M059J (cell line): Measurements from ENCODE around the gene DMRTC2. TPM values are rescaled to one million over a fixed set of nuclear protein-coding genes. Genes with fewer than 3 reads are reported as not detected.

Source experiments
- DNase-seq: peaks from one replicate; pipeline ENCODE4 v3.0.0-alpha.2; 2012; ENCODE audit warnings: low read depth
- total RNA-seq: library from RNA; depleted of rRNA; stranded (reverse); fragments of >200 nt; shearing (Covaris generic); gene quantifications from 2 replicates; pipeline ENCODE4 v1.2.3, GENCODE V29; 2014

The DMRTC2 gene
- total RNA-seq, 1 experiment from 2014 or later: not detected

GRCh38 chr19:41847351-41848105, 2.7 kb downstream of the DMRTC2 start:
- DNase-seq: no peak

- DNase-seq: no peak
Observed at GRCh38 chr19:41848666-41849065, 3.8 kb downstream of the DMRTC2 start.

- no peak for DNase-seq
Observed at GRCh38 chr19:41849067-41849466, 4.2 kb downstream of the DMRTC2 start.

GRCh38 chr19:41850381-41850780, 5.5 kb downstream of the DMRTC2 start:
- no peak for DNase-seq

- DNase-seq: no peak
Observed at GRCh38 chr19:41851456-41851855, 6.6 kb downstream of the DMRTC2 start.

DNA sequence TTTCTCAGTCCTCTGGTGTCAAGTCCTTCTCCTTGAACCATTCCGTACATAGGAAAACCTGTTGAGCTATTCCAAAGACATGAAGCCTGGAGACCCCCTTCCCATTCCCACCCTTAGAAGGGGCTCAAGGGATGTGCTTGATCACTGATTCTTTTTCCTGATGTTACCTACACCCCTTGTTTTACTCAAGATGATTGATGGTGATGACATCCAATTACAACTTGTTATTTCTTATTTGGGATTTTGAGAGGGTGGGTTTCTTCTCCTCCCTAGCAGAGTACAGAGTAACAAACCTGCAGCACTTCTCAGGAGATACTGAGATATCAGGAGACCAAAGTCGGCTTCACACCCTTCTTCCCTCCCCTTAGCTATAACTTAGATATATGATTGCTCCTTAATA, 8.5 kb downstream of the DMRTC2 start:
- DNase-seq: no peak

DNA sequence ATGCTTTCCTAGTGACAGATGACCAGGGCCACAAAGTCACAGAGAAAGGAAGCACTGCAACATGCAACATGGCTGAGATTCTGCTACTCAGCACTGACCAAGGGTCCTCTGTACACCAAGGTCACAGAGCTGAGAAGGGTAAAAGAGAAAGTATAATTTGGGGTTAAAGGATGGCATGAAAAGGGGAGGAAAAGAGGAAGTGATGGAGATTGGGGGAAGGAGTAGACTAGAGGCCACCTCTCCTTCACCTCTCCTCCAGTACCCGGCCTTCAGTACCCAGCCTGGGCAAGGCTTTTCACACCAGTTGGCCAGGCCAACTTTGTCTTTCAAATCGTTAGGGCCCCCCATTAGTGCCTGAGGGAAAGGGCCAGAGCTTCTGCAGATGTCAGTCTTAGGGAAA, 8.9 kb downstream of the DMRTC2 start:
- DNase-seq: no peak

- no peak for DNase-seq
Observed at GRCh38 chr19:41859213-41859617, 14.4 kb downstream of the DMRTC2 start.

GRCh38 chr19:41859618-41860418, 15.0 kb downstream of the DMRTC2 start, which contains the start of gene RPS19:
RPS19 (plus strand) TSS chr19:41860255; CDS start chr19:41860775, 520 bp downstream.
- peak; percentile 98 for DNase-seq

DNA sequence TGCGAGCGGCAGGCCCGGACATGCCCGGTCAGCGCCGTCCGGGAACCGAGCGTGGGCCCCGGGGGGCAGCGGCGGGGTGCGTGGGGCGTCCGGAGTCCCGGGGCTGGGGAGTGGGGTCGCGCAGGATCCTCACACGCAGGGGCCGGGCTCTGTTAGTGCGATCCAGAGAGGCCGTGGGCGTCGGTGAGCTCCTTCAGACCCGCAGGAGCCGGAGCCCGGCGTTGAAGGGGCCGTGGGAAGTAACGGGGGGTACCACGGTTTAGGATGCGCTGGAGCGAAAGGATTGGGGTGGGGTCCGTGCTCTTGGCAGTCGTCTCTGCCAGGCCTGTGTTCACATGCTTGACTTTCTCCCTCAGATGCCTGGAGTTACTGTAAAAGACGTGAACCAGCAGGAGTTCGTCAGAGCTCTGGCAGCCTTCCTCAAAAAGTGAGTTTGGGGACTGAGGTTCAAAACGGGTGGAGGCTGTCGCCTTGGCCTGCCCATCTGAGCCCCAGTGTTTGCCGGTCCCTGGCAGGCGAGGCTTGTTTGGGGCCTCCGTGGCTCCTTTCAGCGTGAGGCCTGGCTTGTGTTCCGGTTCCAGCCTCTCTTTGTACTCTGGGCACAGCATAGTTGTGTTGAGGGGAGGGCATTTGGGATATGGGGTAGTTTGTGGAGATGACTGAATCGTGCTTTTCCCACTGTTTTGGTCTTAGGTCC, 15.7 kb downstream of the DMRTC2 start:
- no peak for DNase-seq

DNA sequence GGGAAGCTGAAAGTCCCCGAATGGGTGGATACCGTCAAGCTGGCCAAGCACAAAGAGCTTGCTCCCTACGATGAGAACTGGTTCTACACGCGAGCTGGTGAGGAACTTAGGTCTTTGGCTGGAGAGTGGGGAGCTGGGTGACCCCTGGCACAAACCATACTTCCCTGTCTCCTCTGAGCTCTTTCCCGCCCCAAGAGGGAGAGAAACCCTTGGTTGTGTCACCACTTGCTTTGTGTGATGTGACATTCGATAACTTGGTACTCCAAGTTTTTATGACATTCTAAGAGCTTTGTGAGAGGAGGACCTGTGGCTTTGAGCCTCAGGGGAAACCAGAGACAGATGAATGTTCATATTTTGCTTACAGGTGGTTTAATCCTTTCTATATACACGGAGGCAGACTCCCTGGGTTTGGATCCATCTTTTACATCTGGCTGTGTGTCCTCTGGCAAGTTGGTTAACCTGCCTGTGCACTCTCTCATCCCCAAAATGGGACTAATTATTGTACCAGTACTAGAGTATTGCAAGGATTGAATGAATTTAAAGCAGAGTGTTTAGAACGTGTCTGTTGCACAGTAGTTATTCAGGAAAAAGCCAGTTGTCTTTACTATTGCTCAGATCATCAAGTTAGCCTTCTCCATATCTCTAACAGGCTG, 16.4 kb downstream of the DMRTC2 start:
- DNase-seq: no peak

DNA sequence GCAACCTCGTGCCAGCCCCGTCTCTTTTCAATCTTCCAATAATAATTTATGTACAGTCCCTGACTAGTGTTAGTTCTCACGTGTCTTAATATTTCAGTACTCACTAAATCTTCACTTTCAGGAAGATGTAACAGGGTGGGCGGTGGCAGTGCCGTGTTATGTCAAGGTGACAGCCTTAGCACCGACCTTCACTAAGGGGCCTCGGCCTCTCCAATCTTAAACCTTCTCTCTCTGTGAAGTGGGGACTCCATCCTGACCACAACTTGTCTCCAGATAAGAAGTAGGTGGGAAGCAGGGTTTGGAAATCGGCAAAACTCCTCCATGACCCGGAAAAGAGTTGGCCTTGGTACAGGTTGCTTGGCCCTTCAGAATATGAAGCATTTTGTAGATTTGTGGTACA, 17.0 kb downstream of the DMRTC2 start:
- DNase-seq: no peak

- DNase-seq: no peak
Observed at GRCh38 chr19:41862445-41862986, 17.7 kb downstream of the DMRTC2 start.

DNA sequence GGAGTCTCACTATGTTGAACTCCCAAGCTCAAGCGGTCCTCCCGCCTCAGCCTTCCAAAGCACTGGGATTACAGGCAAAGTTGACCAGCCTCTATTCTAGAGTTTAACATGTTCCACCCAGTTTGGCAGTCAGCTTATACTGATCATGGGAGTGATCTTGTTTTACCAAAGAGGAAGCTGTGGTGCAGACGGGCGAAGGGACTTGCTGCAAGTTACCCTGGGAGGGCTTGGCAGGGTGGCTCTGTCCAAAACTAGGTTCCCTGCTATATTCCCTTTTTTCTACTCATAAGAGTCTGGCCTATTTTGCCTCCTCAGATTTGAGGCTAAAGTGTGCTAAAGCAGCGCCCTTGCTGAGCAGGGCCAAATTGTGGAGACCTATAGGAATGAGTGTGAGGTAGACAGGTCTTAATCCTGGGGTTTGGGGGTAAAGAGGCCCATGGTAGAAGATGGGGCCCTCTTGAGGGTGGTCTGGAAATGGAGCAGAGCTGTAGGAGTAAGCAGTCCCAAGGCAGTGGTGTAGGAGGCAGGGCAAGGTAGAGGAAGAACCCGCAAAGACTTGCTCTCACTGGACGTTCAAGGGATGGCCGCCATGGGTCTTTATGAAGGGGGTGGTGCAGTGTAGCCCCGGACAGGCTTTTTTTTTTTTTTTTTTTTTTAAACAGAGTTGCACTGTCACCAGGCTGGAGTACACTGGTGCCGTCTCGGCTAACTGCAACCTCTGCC, 18.5 kb downstream of the DMRTC2 start:
- no peak for DNase-seq

GRCh38 chr19:41864374-41864773, 19.5 kb downstream of the DMRTC2 start:
- DNase-seq: no peak

DNA sequence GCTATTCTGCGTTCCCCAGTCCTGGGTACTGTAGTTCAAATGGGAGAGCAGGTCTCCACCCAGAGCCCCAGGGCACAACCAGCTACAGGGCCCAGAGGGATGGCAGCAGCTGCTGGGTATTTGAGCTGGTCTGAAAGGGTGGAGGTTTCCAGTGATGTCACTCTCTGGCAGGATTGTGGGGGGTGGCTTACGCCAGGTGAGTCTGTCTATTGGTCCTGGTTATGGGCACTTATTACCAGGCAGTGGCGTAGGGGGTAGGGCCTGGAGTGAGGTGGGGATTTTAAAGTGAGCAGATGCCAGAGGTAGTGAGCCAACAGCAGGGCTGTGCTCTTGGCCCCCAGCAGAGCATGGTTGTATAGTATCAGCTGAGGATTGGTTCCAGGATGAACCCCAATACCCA, 21.4 kb downstream of the DMRTC2 start:
- DNase-seq: no peak

GRCh38 chr19:41868120-41868988, 23.5 kb downstream of the DMRTC2 start:
- no peak for DNase-seq

GRCh38 chr19:41868989-41869300, 24.1 kb downstream of the DMRTC2 start:
- DNase-seq: no peak

GRCh38 chr19:41869374-41869955, 24.6 kb downstream of the DMRTC2 start:
- DNase-seq: no peak

GRCh38 chr19:41870401-41870873, 25.6 kb downstream of the DMRTC2 start:
- peak; percentile 70 for DNase-seq
